Neural cell (in vitro differentiated cells): ENCODE measurements around the gene CTSZ.
"Not testable (repeated sequence)": the region's sequence is repeated elsewhere in the genome, so short reads cannot be mapped to it uniquely, and the experiment has no call there.

Experiments used
- EP300 ChIP-seq: fragments of 450-650 bp; conservative IDR thresholded peaks from 2 replicates; pipeline ENCODE4 v1.6.1; 2014; ENCODE audit warnings: antibody characterized with exemption, mild to moderate bottlenecking, moderate library complexity; ENCODE audit not compliant: poor library complexity, severe bottlenecking
- EZH2 ChIP-seq: fragments of 200-600, 300-800 bp; shearing (Covaris generic), sonication (generic); IDR thresholded peaks from 2 replicates; pipeline ENCODE4 v1.6.1; 2014; ENCODE audit warnings: antibody characterized with exemption, low read length, borderline replicate concordance, mild to moderate bottlenecking; ENCODE audit not compliant: insufficient read depth, poor library complexity, severe bottlenecking
- POLR2AphosphoS5 ChIP-seq: IDR thresholded peaks from 2 replicates; pipeline ENCODE4 v1.6.1; 2012
- RAD21 ChIP-seq: fragments of 450-650 bp; conservative IDR thresholded peaks from 2 replicates; pipeline ENCODE4 v1.6.1; 2014; ENCODE audit warnings: antibody characterized with exemption, mild to moderate bottlenecking, moderate library complexity
- SMC3 ChIP-seq: fragments of 450-650 bp; conservative IDR thresholded peaks from 2 replicates; pipeline ENCODE4 v1.6.1; 2014; ENCODE audit warnings: antibody characterized with exemption, mild to moderate bottlenecking, moderate library complexity; ENCODE audit not compliant: poor library complexity
- TAF1 ChIP-seq: IDR thresholded peaks from 2 replicates; pipeline ENCODE4 v1.6.1; 2012; ENCODE audit warnings: low read depth
- TF ChIP-seq, protein P1 (sequence below): IDR thresholded peaks from 2 replicates; pipeline ENCODE4 v1.6.1; 2012; ENCODE audit warnings: borderline replicate concordance
- TF ChIP-seq, protein P2 (sequence below): fragments of 450-650 bp; IDR thresholded peaks from 2 replicates; pipeline ENCODE4 v1.5.1; 2014; ENCODE audit warnings: antibody characterized with exemption, mild to moderate bottlenecking, moderate library complexity; ENCODE audit not compliant: poor library complexity, severe bottlenecking

DNA sequence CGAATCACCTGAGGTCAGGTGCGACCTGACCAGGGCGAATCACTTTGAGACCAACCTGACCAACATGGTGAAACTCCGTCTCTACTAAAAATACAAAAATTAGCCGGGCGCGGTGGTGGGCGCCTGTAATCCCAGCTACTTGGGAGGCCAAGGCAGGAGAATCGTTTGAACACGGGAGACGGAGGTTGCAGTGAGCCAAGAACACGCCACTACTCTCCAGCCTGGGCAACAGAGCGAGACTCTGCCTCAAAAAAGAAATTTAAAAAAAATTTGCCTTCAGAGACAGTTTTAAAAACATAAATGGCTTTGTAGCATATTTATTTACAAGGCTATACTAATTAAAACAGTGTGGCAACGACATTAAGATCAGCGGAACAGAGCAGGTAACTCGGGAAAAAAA lies 34.4 kb upstream of the CTSZ start:
- TF ChIP-seq, protein P1, sequence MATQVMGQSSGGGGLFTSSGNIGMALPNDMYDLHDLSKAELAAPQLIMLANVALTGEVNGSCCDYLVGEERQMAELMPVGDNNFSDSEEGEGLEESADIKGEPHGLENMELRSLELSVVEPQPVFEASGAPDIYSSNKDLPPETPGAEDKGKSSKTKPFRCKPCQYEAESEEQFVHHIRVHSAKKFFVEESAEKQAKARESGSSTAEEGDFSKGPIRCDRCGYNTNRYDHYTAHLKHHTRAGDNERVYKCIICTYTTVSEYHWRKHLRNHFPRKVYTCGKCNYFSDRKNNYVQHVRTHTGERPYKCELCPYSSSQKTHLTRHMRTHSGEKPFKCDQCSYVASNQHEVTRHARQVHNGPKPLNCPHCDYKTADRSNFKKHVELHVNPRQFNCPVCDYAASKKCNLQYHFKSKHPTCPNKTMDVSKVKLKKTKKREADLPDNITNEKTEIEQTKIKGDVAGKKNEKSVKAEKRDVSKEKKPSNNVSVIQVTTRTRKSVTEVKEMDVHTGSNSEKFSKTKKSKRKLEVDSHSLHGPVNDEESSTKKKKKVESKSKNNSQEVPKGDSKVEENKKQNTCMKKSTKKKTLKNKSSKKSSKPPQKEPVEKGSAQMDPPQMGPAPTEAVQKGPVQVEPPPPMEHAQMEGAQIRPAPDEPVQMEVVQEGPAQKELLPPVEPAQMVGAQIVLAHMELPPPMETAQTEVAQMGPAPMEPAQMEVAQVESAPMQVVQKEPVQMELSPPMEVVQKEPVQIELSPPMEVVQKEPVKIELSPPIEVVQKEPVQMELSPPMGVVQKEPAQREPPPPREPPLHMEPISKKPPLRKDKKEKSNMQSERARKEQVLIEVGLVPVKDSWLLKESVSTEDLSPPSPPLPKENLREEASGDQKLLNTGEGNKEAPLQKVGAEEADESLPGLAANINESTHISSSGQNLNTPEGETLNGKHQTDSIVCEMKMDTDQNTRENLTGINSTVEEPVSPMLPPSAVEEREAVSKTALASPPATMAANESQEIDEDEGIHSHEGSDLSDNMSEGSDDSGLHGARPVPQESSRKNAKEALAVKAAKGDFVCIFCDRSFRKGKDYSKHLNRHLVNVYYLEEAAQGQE, result not testable (repeated sequence)
- TF ChIP-seq, protein P2, sequence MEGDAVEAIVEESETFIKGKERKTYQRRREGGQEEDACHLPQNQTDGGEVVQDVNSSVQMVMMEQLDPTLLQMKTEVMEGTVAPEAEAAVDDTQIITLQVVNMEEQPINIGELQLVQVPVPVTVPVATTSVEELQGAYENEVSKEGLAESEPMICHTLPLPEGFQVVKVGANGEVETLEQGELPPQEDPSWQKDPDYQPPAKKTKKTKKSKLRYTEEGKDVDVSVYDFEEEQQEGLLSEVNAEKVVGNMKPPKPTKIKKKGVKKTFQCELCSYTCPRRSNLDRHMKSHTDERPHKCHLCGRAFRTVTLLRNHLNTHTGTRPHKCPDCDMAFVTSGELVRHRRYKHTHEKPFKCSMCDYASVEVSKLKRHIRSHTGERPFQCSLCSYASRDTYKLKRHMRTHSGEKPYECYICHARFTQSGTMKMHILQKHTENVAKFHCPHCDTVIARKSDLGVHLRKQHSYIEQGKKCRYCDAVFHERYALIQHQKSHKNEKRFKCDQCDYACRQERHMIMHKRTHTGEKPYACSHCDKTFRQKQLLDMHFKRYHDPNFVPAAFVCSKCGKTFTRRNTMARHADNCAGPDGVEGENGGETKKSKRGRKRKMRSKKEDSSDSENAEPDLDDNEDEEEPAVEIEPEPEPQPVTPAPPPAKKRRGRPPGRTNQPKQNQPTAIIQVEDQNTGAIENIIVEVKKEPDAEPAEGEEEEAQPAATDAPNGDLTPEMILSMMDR, result not testable (repeated sequence)
- not testable (repeated sequence) for TF ChIP-seq POLR2AphosphoS5, EP300, EZH2, RAD21, SMC3, TAF1
